NCI-H748 treated with DMSO at 0.1 percent for 48 hours (cell line): ENCODE measurements around the gene PCYT2.

Experiments used
- DNase-seq: peaks from one replicate; lab custom pipeline; 2025; lab: John Stamatoyannopoulos, UW

Gene PCYT2

DNA sequence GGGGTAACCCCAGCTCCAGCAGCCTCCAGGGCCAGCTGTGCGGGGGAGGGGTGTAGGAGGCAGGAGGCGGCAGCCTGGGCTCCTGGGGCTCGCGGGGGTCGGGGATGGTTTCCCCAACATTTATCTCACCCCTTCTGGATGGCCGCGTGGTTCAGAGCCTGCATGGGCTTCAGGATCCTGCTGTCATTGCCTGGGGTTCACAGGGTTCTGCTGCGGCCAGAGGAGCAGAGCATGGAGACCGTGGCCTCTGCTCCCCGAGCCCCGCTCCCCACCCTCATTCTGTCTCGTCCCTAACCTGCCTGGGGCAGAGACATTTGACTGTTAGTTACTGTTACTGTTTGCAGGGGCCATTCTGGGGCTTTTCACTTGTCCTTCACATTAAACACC lies 31.0 kb upstream of the PCYT2 start:
- no peak for DNase-seq

DNA sequence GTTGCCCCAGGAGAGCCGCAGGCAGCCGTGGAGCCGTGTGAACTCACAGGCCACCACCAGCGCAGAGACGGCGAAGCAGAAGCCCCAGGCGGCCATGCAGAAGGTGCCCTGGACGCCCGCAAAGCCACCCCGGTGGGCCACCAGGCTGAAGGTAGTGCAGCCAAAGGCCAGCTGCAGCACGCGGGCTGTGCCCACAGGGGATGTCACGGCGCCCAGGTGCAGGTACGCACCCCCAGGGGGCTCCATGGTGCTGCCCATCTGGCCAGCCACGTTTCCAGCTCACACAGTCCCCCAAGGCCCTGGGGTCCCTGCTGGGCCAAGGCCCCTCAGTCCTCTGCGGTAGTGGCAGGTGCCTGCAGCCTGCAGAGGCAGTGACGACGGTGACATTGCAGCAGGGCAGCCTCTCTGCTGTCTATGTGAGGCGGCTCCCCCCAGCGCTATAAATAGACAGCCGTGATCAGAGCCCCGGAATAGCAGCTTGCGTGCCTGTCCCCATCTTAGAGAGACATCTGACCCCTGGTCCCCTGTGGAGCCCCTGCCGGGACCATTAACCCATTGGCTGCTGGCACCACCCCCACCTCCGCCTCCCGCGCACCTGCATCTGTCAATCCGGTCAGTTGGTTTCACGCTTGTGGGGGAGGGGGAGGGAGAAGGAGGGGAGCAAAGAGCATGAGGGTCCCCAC lies 30.4 kb upstream of the PCYT2 start:
- DNase-seq = no peak

DNA sequence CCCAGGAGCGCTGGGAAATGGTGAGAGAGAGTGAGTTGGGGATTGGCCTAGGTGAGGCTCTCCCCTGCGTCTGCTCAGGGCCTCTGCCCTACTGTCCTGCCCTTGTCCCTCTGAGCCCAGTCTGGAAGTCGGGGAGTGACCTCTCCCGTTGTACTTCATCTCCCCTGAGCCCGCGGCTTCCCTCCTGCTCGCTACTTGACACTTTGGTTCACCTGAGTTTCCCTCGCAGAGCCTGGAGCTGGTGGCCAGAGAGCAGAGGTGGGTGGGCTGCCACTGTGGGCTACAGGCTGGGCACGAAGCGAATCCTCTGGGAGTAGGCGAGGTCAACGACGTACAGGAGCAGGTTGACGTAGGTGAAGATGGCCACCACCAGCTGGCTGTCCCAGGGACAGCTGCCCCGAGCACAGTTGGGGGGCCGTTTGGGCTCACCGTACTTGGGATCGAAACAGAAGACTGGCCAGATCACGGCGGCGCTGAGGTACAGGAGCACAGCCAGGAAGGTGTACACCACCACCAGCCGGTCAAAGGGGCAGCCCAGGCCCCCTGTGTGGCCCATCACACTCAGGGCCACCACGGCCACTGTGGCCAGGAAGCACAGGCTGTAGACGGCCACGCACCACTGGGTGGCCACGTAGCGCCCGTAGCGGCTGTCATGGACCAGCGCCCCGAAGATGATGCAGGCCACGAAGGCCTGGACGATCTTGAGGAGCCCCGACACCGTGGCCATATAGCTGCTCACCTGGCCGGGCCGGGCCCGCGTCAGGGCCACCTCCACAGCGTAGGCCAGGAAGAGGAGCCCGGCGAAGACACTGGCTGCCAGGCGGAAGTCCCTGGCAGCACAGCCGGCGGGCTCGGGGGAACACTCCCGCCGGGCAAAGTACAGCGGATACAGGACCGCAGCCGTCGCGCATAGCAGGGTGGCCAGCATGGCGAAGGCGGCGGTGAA lies 29.6 kb upstream of the PCYT2 start:
- no peak for DNase-seq

DNA sequence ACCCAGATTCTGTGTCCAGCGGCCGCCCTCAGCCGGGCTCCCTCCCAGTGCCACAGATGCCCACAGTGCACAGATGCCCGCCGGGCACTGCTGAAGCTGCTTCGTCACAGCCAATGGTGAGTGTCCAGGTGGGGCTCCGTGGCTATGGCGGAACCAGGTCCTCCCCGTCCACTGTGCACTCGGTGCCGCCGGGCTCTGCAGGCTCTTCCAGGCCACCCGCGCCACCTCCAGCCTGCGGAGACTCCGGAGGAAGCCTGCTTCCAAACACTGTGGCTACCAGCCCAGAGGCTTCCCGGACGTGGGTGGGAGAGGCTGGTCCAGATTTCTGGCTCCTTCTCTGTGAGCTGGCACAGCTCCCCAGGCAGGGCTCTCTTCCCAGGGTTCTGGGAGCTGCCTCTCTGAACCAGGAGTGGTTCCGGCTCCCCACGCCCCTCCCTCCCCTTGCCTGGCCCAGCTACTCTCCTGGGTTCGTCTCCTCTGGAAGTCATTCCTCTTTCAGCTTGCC lies 28.7 kb upstream of the PCYT2 start:
- no peak for DNase-seq

DNA sequence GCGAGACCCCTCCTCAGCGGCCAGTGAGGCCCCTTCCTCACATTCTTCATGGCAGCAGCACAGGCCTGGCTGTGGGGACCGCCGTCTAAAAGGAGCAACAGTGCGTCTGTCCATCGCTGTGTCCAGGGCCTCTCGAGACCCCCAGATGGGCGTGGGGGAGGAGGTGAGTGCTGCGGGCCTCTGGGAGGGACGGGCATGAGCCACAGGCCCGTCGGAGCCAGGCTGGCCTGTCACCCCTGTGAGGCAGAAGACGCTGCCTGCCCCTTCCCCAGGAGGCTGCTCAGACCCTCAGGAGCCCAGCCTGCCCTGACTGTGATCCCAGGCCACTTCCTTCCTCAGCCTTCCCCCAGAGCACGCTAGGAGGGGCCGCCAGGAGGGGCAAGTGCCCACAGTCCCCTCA lies 28.0 kb upstream of the PCYT2 start:
- no peak for DNase-seq

DNA sequence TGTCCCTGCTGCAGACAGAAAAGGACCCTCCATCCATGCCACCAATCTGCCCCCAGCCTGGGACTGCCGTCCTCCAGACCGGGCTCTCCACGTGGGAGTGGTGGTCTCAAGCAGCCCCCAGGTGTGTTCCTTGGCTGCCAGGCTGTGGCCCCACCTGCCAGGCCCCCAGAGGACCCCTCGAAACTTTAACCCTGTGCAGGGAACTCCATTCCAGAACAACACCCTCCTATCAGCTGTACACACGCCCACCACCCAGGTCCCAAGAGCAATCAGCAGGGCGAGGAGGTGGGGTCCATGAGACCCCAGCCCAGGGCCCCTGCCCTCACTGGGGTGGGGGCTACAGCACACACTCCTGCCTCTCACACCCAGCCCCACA lies 24.5 kb upstream of the PCYT2 start:
- no peak for DNase-seq

DNA sequence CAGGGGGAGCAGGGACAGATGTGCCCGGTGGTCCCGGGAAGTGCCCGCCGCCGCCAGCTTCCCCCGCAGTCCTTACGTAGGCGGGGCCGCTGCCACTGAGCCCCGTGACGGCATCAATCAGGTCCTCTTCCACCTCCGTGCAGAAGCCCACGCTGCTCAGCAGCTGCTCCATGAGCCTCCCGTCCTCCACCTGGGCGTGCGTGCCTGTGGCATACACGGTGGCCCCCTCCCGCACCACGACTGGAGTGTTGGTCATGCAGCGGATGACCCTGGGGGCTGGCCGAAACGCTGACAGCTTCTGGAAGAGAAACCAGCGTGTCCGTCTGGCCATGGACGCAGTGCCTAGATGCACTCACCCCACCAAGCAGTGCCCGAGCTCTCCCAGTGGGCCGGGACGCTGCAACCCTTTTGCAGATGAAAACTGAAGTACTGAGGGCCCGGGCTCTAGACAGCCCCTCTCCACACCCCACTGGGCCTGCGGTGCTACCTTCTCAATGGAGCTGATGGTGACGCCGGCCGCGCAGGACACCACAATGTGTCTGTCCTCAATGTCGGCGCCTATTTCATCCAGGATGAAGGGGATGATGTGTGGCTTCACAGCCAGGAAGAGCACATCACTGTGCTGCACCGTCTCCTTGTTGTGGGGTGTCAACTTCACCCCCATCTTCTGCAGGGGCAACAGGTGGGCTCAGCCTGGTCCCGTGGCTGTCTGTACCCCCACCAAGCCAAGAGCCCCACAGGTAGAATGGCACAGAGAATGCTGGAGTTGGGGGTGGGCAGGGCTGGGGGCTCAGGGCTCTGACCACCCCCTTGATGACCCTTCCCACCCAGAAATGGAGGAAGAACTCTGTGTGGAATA lies 23.9 kb upstream of the PCYT2 start:
- DNase-seq = no peak

DNA sequence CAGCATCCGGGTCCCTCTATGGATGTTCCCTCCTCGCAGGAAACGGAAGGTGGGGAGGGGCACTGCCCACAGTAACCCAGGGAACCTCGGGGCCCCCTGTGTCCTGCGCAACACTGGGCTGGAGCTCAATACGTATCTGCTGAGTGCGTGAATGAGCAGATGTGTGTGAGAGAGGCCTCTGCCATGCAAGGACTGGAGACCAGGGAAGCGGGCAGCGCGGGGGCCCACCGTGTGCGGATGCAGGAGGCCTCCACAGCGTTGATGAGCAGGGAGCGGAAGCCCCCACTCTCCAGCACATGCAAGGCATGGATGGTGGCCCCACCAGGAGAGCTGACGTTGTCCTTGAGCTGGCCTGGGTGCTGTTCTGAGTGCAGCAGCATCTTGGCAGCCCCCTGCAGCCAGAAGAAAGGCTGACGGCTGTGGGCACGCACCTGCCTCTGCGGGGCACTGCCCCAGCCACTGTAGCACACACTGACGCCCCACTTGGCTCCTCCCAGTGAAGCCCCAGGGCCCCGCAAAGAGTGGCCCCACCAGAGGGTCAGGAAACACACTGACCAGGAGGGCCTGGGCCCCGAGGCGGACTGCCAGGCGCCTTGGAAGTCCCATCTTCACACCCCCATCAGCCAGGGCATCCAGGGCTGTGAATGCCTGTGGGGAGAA lies 23.0 kb upstream of the PCYT2 start:
- DNase-seq = no peak

DNA sequence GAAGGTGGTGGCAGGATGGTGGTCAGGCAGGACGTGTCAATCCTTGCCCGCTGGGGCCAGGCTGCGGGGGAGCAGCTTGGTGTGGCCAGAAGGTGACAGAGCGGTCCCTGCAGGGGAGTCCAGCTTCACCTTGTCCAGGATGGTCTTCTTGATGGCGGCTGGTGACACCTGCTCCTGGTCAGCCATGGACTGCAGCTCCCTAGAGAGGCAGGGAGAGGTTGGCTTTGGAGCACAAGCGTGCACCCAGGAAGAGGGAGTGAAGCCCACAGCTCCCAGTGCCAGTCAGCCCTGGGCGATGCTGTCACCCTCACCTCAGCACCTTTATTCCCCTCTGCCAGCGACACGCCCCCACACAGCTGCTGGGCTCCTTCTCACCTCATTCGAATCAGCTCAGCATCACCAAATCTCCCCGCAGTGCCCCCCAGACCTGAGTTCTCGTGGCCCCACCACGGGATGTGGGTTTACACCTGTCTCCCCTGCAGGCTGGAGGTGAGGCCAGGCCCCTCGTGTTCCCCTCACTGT lies 22.0 kb upstream of the PCYT2 start:
- DNase-seq = no peak

DNA sequence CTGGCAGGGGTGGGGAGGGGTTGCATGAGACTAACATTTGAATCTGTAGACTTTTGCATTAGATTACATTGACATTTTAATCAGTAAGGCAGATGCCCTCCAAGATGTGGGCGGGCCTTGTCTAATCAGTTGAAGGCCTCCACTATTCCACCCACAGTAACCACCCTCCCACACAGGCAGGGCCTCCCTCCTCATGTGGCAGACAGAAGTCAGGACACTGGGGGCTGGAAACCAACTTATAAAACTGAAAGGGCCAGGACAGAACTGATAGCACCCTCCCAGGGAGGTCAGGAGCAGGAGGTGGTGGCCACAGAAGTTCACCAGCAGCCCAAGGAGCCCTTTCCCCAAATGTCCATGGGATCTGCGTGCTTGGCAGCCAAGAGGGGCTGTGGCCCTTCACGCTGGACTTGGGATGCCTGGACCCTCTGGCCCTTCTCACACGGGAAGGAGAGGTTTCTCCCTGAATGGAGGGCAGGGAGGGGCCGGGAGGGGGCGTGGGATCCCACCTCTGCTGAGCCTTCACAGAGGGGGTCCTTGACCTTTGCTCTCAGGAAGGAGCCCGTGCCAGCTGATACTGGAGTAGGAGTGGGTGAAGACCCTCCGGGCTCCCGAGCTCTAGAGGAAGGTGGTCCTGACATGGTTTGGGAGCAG lies 21.3 kb upstream of the PCYT2 start:
- no peak for DNase-seq

DNA sequence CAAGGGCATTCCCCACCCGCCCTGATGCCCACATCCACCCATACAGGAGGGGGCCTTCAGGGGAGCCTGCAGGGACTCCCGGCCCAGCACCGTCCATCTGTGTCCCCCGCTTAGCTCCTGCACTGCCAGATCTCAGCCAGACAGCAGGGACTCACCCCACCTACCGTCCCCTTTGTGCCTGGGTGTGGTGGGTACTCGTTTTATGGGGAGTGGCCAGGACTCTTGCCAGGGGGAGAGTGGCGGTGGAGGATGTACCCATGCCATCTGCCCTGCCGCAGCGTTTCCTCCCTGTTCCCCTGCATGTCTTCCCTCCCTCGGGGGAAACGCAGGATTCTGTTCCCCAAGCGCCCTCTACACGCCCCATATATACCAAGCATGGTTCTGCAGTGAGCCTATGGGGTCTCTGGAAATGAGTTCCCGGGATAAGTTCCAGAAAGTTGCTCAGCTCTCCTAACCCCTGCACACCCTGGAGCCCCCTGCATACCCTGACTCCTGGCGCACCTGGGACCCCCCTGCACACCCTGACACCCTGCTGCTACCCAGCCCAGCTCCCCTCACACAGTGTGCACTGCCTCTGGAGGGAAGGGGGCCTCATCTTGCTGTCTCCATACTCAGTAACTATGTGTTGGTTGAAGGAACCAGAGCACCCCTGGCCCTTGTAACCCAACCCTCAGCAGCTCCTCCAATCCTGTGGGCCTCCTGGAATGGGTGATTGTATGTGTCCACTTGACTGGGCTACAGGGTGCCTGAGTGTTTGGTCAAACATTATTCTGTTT lies 20.5 kb upstream of the PCYT2 start:
- DNase-seq = no peak

DNA sequence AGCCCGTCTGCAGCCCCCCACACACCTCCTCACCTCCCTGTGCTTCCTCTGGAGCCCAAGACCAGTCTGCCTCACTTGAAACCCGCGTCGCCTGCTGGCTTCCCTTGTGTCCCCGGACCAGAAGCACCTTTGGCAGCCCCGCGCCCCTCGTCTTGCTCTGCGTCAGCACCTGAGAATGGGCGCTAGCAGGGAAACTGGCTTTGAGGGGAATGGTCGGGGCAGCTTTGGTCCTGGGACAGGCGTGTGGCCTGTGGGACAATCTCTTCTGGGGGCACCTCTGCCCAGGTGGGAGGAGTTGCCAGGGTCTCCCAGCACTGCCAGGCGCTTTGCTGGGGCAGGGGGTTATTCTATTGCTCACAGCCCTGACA lies 20.0 kb upstream of the PCYT2 start:
- DNase-seq = no peak

DNA sequence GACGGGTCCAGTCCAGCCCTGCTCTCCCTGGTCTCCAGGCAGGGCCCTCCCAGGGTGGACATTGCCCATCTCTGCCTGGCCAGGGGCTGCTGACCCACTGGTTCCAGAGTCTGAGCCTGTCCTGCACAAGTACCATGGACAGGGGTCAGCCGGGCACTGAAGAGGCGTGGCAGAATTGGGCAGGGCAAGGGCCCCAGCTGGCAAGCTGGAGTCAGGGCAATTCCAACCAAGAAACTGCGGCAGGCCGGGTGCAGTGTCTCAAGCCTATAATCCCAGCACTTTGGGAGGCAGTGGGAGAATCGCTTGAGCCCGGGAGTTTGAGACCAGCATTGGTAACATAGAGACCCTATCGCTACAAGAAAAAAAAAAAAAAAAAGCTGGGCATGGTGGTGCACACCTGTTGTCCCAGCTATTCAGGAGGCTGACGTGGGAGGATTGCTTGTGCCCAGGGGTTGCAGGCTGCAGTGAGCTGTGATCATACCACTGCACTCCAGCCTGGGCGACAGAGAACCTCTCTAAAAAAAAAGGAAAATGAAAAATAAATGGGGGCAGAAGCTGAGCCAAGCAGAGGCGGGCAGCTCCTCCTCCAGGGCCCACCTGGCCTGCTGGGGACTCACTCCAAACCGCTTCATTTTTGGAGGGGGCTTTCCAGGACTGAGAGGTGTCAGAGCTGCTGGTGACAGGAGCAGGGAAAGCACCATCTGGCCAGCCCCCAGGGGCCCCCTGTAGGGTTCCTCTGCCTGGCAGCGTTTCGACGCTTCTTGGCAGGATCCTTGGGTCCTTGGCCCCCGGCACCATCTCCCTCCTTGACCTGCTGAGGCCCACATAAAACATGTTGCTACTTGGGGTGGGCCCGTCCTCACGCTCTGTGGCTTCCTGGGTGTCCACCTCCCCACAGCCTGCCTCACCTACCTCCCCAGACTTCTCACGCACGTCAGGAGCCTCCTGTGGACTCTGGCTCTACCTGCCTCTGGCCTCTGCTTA lies 19.2 kb upstream of the PCYT2 start:
- no peak for DNase-seq

DNA sequence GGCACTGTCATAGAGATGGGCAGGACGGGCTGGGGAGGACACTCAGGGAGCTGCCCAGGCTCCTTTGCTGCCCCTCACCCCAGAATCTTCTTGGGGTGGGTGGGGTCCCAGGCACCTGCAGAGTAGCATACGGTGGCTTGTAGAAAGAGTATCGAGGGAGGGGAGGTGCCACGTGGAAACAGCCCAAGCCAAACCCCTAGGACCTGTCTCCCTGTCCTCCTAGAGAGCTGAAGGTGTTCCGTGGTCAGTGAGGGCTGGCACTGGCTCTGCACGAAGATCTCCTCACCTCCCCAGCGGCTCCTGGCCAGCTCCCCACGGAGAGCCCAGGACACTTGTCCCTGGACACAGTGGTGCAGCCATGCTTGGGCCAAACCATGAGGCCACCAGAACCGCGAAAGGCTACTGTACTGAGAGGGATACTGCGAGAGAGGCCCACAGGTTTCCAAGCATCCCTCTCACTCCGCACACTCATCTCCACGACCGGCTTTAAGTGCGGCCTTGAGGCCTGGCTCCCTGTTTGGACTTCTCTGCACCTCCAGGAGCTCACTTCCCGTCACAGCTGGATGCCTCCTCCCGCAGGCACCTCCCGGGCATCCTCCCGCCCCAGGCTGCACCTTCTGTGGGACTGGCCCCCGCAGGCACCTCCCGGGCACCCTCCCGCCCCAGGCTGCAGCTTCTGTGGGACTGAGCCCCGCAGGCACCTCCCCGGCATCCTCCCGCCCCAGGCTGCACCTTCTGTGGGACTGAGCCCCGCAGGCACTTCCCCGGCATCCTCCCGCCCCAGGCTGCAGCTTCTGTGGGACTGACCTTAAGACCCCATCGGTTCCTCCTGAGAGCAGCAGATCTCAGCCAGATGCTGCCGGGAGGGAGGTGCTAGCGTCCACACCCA lies 18.3 kb upstream of the PCYT2 start:
- no peak for DNase-seq

DNA sequence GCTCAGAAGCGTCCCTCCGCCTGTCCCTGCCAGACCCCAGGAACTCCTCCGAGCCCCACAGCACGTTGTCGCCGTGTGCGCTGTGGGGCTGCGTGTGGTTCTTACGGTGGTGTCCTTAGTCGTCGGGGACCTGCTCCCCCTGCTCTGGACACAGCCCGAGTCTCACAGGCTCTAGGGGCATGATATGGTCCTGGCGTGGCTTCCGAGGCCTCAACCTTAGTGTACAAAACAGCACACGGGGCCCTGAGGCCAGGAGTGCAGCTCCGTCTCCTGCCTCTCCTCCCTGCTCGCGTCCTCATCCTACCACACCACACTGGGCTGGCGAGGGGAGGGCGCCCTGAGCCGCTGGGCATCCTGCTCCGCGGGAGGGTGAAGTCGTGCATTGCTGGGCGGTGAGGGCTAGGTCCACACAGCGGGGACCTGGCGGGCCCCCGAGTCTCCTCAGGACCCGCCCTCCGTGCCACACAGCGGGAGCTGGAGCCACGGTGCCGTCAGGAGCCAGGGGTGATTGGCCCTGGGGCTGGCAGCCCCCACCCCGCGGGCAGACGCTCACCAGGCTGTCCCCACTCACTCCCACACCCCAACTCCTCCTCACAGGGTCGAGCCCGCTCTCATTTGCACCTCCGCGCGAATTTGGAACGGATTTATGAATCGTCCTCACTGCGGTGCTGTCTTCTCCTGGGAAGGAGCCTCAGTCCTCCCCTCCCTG lies 17.5 kb upstream of the PCYT2 start:
- peak; percentile 52 for DNase-seq

DNA sequence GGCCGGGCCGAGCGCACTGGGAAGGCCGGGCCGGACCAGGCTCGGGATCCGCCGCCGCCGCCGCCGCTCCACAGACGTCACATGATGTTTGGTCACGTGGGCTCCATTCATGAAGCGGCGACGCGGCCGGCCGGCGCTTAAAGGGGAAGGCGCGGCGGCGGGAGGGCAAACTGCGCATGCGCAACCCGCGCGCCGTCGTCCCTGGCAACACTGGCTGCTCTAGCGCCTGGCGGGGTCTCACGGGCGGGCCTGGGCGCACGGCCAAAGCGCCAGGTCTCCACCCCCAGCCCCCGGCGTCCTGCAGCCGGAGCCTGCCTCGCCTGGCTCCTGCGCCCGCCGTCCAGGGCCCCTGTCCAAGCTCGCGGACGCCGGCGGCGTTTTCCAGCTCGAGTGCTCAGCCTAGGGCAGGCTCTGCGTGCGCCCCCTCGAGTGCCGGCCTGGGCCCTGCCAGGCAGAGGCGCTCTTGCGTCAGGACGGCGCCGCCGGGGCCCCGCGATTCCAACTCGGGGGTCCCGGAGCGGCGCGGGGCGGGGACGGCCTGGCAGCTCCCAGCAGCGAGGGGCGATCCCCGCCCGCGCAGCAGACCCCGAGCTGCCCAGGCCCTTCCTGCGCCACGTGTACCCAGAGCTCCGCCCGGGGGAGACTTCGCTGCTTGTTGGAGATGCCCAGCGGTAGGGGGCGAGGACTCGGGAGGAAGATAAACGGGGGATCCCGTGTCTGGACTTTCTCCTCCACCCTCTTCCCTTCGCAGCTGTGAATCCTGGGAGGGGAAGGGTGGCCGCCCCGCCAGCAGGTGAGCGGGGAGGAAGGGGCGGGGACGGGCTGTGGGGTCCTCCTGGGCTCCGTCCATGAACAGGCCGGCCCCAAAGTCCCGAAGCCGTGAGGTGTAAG lies 16.7 kb upstream of the PCYT2 start, which contains the start of gene MAFG:
TSS of gene MAFG (minus strand) at position 83 of the 891 bp plus-strand sequence. CDS start 4,550 bp downstream, outside the sequence.
- peak; percentile 86 for DNase-seq
